GM19193 (cell line): Measurements from ENCODE around the gene IRF2BPL.
A peak's percentile ranks its signal among the peaks of the same experiment; 100 is the strongest.

Source experiments
- POLR2A ChIP-seq: IDR thresholded peaks from 4 replicates; pipeline ENCODE4 v1.6.1; 2011; ENCODE audit not compliant: insufficient read depth, insufficient read length; ENCODE audit errors: extremely low read depth

Gene IRF2BPL

GRCh38 chr14:77031759-77032490 is 3.4 kb upstream of the IRF2BPL start:
- no peak for TF ChIP-seq POLR2A

GRCh38 chr14:77027538-77028383 is 747 bp downstream of the IRF2BPL start:
- TF ChIP-seq POLR2A: no peak

- no peak for TF ChIP-seq POLR2A
Measured at GRCh38 chr14:77026930-77027537, 1.5 kb downstream of the IRF2BPL start.

- TF ChIP-seq POLR2A: peak; percentile 21
Measured at GRCh38 chr14:77026166-77026929, 2.2 kb downstream of the IRF2BPL start.

- no peak for TF ChIP-seq POLR2A
Measured at GRCh38 chr14:77025744-77026165, 2.8 kb downstream of the IRF2BPL start.

GRCh38 chr14:77024171-77024691 is 4.3 kb downstream of the IRF2BPL start:
- TF ChIP-seq POLR2A: no peak

- TF ChIP-seq POLR2A: no peak
Measured at GRCh38 chr14:77023001-77023996, 5.2 kb downstream of the IRF2BPL start.

- no peak for TF ChIP-seq POLR2A
Measured at GRCh38 chr14:77022236-77022852, 6.2 kb downstream of the IRF2BPL start.

- no peak for TF ChIP-seq POLR2A
Measured at GRCh38 chr14:77018785-77019184, 9.7 kb downstream of the IRF2BPL start.

- TF ChIP-seq POLR2A: no peak
Measured at GRCh38 chr14:77017666-77018065, 10.8 kb downstream of the IRF2BPL start.

- no peak for TF ChIP-seq POLR2A
Measured at GRCh38 chr14:77014734-77015133, 13.8 kb downstream of the IRF2BPL start.

GRCh38 chr14:77014004-77014604 is 14.4 kb downstream of the IRF2BPL start:
- no peak for TF ChIP-seq POLR2A

GRCh38 chr14:77012193-77012765 is 16.2 kb downstream of the IRF2BPL start:
- TF ChIP-seq POLR2A: no peak

- TF ChIP-seq POLR2A: no peak
Measured at GRCh38 chr14:77011245-77011644, 17.3 kb downstream of the IRF2BPL start.
